Stimulated activated CD4-positive, alpha-beta T cell treated with anti-CD3 and anti-CD28 coated beads, TNF-alpha, amount 100 ng/mL, for 4 hours (primary cell): Measurements from ENCODE around the gene RGMA.

Experiments
- DNase-seq, 3 experiments: peaks; one replicate each; pipeline ENCODE4 v3.0.0-alpha.2; 2020; ENCODE audit warnings: low read depth in 3 of 3

Gene RGMA

DNA sequence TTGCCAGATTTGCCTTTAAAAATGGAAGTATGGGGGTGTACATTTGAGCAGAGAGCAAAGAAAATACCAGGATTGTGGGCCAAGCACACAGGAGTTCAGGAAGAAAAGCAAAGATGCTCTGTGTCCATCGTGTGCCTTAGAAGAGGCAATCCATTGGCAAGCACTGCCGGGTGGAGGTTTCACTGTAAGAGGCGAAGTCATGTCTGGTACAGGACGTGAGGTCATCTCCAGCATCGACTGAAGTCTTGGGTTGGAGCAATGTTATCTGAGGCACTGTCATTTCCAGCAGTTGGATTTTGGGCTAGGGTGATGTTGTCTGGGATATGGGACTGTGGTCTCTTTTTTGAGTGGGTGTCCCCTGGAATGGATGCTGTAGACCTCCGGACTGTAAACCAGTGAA lies 4.8 kb upstream of the RGMA start:
- no peak for DNase-seq

DNA sequence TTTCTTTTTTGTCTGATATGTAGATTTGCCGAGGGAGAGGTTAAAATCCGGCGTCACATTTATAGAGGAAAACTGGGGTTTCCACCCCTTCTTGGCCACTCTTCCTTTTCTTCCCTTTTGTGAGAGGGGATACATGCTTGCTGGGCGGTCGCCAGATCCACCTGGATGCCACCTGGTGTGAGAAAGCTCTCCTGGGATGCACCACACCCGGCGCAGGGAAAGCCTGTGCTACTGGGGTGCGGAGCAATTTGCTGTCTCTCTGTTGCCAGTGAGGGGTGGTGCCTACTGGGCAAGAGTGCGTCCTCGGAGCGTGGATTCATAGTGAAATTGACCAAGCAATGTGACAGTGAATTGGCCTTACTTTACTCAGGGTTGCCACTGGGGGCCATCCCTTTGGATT lies 2.5 kb upstream of the RGMA start:
- DNase-seq = no peak

DNA sequence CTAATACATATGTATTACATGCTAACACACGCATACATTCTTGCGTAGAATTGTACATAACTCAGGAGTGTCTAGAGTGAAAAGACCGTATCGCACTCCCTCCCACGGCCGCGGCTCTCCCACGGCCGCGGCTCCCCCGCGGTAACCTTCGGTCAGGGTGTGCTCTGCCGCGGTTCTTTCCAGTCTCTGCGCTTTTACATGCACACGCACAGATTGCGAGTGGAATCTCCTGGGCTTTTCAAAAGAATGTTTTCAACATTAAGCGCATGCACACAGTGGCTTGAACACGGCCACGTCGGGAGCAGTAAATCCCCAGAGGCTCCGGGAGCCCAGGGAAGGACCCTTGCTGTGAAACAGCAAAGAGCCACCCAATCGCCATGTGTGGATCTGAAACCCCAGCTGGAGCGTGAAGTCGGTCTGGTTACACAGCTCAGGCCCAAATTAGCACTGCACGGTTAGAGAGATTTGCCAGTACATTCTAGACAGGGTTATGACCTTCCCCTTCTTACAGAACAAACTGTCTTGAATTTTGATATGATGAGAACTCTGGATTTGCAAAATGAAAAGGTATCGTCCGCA lies 805 bp upstream of the RGMA start:
- no peak for DNase-seq

DNA sequence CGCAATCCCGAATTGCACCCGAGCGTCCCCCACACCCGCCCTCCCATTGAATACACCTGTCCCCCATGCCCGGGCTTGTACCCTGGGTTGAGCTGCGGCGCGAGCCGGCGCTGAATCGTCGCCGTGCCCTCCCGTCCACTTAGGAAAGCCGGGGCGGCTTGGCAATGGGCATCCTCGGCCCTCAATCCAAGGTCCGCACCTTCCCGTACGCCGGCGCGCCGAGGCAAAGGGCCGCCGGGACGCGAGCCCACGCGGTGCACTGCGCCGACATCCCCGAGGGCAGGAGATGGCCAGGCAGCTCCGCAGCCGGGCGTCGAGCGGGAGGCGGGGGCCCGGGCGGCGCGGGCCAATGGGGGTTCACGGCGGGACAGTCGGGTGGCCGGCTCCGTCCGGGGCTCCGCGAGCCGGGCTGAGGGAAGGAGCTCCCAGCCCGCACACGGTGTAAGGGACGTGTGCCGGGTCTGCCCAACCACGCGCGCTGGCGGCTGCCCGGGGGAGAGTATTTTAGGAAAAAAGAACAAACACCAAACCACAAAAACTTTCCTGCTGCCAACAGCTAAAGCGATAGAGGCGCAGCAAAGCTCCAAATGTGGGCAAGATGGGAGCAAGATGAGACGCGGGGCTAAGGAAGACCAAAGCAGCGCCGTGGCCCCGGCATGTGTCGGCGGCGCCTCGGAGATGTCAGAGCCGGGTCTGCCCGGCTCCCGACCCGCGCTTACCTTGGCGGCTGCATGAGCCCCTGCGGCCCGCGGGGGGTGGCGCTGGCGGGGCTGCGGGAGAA lies 621 bp downstream of the RGMA start:
- no peak for DNase-seq

DNA sequence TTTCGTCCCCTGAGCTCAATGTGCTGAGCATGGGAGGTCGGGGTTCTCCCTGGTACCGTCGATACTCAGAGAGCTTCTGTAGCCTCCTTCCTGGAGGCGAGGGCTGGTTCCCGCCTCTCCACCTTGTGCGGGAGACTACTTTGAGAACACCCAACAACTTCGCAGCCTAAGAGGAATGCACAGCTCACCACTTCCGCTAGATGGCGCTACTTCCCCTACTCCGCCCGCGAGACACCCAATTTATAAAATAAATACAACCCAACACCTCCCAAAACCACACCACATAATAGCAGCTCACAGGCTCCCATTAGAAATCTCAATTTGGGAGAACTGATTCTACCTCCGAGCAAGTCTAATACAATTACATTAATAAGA lies 1.2 kb downstream of the RGMA start:
- peak; percentile 28 to 33 (median 30) for DNase-seq

DNA sequence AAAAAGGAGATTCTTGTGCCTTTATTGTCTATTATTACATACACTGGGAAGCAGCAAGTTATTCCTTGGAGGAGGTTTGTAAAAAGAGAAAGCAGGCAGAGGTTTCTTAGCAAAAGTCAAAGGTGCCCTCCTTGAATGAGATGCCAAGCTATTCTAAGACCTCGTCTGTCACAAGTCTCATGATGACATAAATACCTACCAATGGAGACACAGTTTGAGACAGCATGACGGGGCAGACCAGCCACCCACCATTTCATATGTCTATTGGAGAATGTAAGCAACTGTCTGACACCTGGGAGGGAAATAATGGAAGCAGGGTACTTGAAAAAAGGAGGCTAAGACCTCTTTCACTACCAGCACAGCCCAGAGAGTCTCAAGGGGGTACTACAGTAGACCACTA lies 2.2 kb downstream of the RGMA start:
- no peak for DNase-seq

DNA sequence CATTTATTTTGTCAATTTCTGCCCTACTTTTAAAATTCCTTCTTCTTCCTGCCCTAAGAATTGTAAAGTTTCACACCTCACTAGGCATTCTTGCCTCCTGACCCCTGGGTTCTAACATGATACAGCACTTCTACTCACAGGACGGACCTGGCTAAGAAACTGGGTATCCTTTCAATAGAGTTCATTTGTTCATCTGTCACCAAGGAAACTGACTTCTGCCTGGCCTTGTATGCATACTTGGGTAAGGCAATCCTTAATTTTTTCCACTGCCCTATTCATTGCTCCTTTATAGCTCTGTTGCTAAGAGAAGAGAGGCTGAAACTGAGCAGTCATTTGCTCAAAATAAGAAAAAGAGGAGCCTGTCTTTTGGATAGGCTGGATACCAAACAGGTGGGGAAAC lies 3.3 kb downstream of the RGMA start:
- DNase-seq = no peak

DNA sequence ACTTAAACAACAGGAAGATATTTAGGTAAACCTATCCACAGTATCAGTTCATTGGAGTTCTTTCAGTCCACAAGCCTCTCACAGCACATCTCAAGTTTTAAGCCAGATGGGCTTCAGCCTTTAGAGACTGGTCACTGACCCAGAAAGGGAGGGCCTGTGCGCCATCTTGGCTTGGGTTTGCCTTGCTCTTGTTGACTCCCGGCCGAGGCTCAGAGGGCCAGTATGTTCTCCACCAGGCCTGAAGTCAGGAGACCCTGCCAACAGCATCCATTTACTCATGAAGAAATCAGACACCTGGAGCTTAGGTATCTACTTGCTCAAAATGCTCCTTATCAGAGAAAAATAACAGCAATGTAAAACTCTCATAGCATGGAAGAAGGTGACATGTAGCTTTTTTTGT lies 6.2 kb downstream of the RGMA start:
- no peak for DNase-seq

DNA sequence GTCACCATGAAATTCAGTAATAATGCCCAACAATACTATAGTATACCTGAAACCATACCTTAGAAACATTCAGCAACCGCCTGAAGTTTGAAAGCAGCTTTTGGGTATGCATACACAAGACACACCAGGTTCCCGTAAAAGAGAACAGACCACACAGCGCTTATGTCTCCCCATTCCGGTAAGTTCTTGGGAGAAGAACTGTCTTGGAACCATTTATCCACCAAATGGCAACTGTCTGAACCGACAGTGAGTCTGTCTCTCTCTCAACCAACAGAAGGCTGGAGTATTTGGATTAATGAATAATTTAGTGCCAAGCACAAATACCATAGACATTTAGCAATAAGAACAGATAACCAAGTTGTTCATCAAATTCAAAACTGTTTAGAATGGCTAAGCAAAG lies 7.6 kb downstream of the RGMA start:
- DNase-seq = no peak

DNA sequence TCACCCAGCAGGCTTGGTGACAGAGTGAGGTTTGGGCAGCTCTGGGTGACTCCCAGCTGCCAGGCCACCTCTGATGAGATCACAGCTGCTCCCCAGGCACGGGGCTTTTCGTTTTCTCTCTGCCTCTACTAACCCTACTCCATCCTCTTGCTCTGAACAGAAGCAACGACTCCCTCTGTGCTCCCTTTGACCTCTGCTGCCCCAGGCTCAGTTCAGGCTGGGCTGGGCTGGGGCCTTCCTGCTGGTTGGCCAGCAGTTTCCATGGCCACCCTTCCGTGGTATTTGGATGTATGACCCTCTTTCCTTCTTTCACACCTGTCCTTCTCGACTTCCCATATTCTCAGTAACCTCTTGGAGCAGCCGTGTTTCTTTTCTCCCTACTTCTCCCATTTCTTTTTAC lies 8.6 kb downstream of the RGMA start:
- no peak for DNase-seq

DNA sequence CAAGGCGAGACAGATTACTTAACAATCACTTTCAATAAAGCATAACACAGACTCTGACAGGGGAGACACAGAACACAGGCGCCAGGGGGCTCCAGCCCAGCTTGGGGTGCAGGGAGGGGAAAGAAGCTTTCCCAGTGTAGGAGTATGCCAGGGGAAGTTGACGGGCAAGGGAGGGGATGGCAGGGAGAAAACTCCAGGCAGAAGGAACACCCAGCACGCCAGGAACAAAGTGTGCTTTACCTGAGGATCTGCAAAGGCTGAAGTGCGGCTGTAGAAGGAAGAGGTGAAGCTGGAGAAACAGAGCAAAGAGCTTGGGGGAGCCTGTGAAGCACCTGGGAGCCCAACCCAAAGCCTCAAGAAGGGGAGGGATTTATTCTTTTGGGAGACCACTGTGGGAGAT lies 12.1 kb downstream of the RGMA start:
- no peak for DNase-seq

DNA sequence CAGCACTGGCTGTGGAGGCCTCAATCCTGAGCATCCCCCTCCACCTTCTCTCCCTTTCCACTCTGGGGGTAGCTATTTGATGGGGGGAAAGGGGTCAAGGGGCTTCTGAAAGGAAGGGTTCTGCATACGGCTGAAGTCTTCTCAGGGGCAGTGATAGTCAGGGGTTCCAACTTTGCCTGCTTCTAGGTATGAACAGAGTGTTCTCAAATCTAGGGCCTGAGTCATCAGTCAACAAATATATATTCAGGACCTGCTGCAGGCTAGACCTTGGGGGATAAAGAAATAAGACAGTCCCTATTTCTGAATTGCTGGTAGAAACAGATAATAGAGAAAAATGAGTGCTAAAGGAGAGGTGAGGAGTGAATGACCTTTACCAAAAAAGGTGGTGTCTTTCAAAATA lies 12.8 kb downstream of the RGMA start:
- DNase-seq = no peak

DNA sequence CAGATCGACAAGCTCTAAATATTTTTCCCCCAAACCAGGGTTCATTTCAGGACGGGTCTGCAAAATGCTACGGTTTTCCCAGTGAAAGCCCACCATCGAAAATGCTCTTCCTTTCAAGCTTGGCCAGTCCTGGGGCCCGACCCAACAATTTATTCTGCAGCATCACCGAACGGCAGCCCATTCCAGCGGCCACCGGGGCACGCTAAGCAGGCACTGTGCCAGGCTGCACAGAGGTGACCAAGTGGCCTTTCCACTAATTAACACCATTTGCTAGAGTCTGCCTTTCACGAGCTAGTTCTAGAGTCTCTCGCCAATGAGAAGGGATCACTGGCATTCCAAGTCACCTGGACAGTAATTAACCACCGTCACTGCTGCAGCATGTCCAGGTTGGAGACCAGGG lies 14.4 kb downstream of the RGMA start:
- DNase-seq = no peak

DNA sequence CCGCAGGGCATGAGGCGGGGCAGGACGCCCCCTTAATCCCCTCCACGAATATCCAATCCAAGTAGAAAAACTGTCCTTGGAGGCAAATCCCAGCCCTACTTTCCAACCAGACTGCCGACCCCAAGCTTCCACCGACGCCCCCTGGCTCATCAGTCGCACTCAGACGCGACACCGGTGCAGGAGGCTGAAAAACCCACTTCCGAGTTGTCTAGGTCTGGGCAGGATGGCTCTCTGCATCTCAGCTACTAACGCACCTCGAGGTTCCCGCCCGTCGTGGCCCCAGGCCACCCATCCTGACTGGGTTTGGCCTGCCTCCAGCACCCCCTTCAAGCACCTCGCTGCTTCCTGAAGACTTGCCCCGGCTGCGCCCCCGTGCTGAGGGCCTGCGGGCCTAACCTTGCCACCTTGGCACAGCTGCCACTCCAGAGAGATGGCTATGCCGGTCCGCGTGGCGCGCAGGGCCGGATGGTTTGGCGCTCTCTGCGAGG lies 15.5 kb downstream of the RGMA start:
- DNase-seq = no peak

DNA sequence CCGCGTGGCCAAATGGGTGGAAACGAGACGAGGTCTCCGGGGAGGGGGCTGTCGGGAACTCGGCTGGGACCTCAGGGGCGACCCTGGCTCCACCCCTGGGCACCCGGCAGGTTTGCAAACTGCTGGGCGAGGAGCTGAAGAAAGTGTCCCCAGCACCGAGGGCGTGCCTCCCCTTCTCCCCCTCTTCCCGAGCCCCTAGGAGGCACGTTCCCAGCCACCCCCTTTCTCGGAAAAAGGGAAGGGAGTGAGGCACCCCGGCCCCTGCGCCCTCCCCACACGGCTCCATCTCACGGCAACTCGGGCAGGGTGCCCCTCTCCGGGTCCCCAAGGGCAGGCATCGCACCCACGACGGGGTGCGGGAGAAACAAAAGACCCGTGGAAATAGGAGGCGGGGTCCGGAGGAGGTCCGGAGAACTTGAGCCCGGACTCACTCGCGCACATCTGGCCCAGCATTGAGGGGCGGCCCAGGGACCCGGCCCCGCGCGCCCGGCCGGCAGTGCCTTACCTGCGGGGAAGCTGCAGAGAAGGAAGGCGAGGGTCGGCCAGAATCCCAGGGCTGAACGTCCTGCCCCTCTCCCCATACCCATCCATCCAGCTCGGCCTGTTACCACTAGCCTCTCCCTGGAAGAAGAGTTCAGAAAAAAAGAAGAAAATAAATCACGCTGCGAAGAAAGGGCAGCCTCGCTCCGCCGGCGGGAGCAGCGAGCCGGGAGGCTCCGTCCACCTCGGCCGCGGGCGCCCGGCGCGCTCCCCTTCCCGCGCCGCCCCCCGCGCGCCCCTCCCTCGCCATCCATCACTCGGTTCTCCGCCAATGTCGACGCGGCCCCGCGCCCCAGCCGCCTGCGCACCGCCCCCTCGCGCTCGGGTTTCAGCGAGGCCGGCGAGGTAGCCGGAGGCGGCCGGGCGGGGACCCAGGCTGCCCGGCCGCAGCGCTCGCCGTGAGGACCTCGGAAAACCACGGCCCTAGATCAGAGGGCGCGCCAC lies 16.3 kb downstream of the RGMA start:
- DNase-seq = no peak

DNA sequence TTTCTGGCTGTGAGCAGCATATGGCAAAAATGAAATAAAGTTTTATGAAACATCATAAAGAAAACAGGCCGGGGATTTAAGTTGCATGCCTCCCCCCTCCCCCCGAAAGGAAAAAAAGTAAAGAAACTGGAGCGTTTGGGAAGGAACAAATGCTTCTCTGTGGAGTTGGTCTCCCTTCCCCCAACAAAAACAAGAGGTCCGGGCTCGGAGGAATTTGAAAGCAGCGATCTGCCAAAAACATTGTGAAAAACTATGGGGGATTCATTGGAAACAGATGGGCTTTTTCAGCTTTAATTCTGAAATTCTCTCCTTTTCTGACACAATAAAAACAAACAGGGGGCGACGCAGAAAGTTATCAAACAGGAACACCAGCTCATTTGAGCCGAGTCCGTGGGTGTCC lies 17.0 kb downstream of the RGMA start:
- no peak for DNase-seq

DNA sequence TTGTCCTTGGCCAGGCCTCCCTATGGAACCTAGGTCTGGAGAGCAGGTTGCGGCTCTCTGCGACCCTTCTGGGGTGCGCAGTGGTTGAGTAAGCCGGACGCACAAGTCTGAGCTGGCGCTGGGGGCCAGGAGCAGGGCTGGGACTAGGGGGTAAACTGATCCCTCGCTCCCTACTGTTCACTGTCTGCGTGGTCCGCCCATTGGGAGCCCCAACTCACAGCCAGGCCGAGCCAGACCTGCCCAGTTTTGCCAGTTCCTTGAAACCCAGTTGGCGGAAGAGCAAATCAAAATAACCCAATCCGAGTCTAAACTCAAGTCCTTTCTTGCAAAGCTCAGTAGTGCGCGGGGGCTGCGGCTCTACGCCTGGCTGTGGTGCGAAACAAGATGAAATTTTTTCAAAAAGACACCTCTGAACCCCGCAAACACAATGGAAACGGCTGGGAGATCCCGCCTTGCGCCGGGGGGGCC lies 17.5 kb downstream of the RGMA start:
- DNase-seq = no peak

DNA sequence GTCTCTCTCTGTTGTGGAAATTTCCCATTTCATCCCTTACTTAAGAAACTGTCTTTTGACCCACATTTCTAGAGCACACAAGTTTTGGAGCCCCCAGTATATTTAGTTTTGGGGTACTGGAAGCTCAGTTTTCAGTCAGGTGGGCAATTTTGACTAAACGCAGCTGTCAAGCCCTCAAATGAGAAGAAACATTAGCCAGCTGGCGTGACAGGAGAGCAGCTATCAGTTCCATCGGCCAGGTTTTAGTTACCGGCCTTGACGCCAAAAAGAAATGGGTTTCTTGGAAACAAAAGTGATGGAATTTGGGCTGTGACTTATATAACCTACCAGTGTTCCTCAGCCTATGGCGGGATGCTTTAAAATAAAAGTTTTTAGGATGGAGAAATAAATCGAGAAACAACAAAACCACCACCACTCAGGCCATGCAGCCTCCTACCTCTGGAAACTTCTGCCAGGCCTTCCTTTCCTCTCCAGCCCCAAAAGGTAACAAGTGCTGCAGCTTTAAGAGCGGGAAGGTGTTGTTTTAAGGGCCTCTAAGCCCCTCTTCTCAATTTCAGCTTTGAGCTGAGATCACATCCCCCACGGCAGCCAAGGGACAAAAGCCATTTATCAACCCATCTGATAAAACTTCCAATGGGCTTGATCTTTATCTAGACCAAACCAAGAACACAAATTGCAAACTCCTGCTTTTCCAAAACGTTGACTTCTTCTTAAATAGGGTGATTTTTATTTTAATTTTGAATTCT lies 18.3 kb downstream of the RGMA start:
- DNase-seq = no peak

DNA sequence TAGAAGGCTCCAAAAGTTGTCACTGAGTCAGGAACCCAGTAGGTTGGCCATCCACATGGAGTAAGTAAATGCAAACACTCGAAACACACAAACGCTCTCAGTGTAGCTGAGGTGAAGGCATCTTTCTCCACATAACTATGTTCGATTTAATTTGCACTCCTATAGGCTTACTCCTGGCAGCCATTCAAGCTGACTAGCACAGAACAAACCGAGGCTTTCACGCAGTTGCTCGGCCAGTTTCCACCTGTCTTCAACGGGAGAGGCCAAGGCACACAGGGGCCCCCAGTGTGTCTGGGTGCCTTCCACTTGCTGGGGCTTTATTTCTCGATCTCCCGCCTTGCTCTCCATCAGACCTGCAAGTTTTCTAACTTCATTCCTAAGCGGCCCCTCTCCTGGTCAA lies 18.9 kb downstream of the RGMA start:
- no peak for DNase-seq

DNA sequence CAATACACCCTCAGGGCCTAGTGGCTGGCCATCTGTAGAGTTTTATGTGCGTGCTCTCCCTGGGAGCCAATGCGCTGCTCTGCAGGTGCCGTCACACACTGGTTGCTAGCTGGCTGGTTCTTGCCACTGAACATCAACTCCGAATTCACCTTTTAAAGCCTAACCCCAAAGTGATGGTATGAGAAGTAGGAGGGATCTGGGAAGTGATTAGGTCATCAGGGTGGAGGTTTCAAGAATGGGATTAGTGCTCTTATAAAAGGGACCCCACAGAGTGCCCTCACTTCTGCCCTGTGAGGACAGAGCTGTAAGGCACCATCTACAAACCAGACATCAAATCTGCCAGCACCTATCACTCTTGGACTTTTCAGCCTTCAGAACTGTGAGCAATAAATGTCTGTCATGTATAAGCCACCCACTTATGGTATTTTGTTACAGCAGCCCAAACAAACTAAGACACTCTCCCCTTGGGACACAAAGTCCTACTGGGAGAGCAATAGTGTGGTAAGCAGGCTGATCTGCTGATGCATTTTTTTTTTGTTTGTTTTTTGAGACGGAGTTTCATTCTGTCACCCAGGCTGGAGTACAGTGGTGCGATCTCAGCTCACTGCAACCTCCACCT lies 20.3 kb downstream of the RGMA start:
- DNase-seq = no peak

DNA sequence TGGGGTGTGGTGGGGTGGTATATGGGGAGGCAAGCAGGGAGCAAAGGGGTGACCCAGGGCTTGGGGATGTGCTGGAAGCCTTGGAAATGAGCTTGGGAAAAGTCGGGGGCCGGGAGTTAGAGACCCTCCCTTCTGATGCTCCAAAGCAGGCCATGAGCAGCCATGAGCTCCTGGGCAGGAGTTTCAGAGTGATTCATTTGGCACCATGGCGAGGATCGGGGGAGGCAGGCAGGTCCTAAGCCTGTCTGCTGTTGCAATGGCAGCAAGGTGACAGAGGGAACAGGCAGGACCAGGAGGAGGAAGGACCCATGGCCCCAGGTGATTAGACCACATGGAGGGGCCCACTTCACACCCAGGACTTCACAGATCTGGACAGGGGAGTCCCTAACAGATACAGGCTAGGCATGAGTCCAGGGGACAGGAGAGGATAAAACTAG lies 21.3 kb downstream of the RGMA start:
- no peak for DNase-seq
